HepG2 (cell line): ENCODE data around the gene NECAB2.

Source experiments
- JUND ChIP-seq: sonication (generic); formaldehyde crosslinking; IDR thresholded peaks from 2 replicates; pipeline ENCODE4 v1.8.0; 2022; ENCODE audit warnings: mild to moderate bottlenecking, missing genetic modification reagents
- NR2C2 ChIP-seq: sonication (generic); formaldehyde crosslinking; IDR thresholded peaks from 2 replicates; pipeline ENCODE4 v1.4.0; 2020; ENCODE audit warnings: missing genetic modification reagents, mild to moderate bottlenecking, moderate library complexity, borderline replicate concordance
- POLR2AphosphoS5 ChIP-seq: IDR thresholded peaks from 2 replicates; pipeline ENCODE4 v1.6.1; 2012; ENCODE audit warnings: low read depth, low read length
- SOX13 ChIP-seq, 3 experiments: fragments of 450-650 bp in 1 of 3; sonication (generic) in 1 of 3; formaldehyde crosslinking in 1 of 3; IDR thresholded peaks in 2 of 3; conservative IDR thresholded peaks in 1 of 3; 2 replicates each; pipeline versions ENCODE4 v1.5.0 to v1.6.1; 2016 to 2020; ENCODE audit warnings: antibody characterized with exemption in 1 of 3, mild to moderate bottlenecking in 1 of 3, missing compliant biosample characterization in 1 of 3, missing genetic modification reagents in 1 of 3, moderate library complexity in 1 of 3
- ZKSCAN8 ChIP-seq: IDR thresholded peaks from 2 replicates; pipeline ENCODE4 v1.6.1; 2016; ENCODE audit warnings: borderline replicate concordance, missing genetic modification reagents, missing compliant biosample characterization
- ZNF878 ChIP-seq: sonication (generic); formaldehyde crosslinking; IDR thresholded peaks from 2 replicates; pipeline ENCODE4 v1.8.1; 2023; ENCODE audit warnings: mild to moderate bottlenecking, missing genetic modification reagents, moderate library complexity

DNA sequence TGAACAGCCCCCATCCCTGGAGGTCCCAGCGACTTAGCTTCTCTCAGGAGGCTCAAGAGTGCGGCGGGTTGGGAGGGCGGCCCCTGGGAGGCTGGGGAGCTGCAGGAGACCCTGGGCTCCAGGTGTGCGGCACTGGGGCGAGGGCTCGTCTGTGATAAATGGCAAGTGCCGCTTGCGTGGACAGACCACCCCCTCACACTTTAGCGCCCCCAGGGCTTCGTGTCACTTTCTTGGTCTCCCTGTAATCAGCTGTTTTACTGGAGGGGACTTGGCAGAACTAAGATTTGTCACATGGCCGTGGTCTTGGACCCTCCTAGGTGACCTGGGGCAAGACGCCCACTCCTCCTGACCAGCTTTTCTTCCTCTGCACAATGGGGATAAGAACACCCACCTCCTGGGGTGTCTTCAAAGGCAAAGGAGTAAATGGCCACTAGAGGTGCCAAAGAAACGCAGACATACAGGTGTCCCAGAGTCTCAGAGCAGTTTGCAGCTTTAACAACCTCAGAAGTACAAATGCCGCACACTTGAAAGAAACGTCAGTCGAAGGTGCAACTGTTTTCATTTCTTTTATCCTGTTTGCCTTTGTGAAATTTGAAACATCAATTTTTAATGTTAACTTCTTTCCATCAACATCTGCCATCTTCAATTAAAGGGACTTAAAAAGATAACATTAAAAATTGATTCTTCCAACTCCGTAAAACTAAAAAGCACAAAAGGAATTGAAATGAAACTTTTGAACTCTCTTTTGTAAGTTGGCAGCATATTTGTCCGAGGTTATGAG, 14.1 kb upstream of the NECAB2 start:
- no peak for TF ChIP-seq POLR2AphosphoS5
- TF ChIP-seq ZNF878 (CRISPR knock-in tag), result no peak
- no peak for TF ChIP-seq NR2C2
- no peak for TF ChIP-seq ZKSCAN8 (CRISPR knock-in tag)
- TF ChIP-seq SOX13 (IDR thresholded peaks at IDR 0.05), result no peak
- TF ChIP-seq SOX13 (CRISPR knock-in tag; conservative IDR thresholded peaks at IDR 0.05 in 1 of 2, IDR thresholded peaks at IDR 0.05 in 1 of 2), result no peak; a peak in 1 of 4 replicates
- TF ChIP-seq JUND (CRISPR knock-in tag), result no peak
